ENCODE data around the gene KCNIP4. TPM values are rescaled to one million over a fixed set of nuclear protein-coding genes. Genes with fewer than 3 reads are reported as not detected.

Gene KCNIP4
- total and polyA plus RNA-seq, 2 of the 4 experiments (the other 2 are of a cell fraction), result not detected

GRCh38 chr4:21982087-21982486, 33.5 kb upstream of the KCNIP4 start:
- no peaks in the 10 kb centered on the region for H4K20me1 ChIP-seq (ENCODE audit: insufficient read depth, low read length)
- H3K79me1 ChIP-seq (ENCODE audit: low read depth in 1 of 2, low read length in 2 of 2), result no peaks in the 10 kb centered on the region
- H2BK5ac ChIP-seq (ENCODE audit: low read depth, low read length, poor library complexity, severe bottlenecking), result no peak overlapping the region
- H3K18ac ChIP-seq (ENCODE audit: low read depth, low read length), result no peak overlapping the region
- H3K23ac ChIP-seq (ENCODE audit: low read depth, low read length), result no peak overlapping the region
- ChIA-PET POLR2A (ENCODE audit: unreplicated experiment) (no interaction called here), CTCF (no interaction called here)
- no peak overlapping the region for H3K9ac ChIP-seq (ENCODE audit: low read depth, low read length)
- dilution Hi-C loops (cut with HindIII; ENCODE audit: low sequenced_read_pairs, unreplicated experiment) (no loop called here), in situ Hi-C loops (cut with MboI; ENCODE audit: low sequenced_read_pairs) (no loop called here), intact Hi-C loops (cut with micrococcal nuclease) (no loop called here)
- H2BK15ac ChIP-seq (ENCODE audit: low read depth, low read length), result no peak overlapping the region
- H3K56ac ChIP-seq (ENCODE audit: extremely low read depth, insufficient read depth, low read length), result no peak overlapping the region
- H2AFZ ChIP-seq (replicated peaks; ENCODE audit: low read length, poor library complexity), result no peak overlapping the region
- DNase-seq, result no peak
- no peak overlapping the region for H2BK20ac ChIP-seq (ENCODE audit: low read depth, low read length)
- H3K27me3 ChIP-seq (ENCODE audit: control insufficient read depth, insufficient read depth, low read length), result no peaks in the 10 kb centered on the region
- H3K9me1 ChIP-seq (ENCODE audit: insufficient read depth, low read length), result no peaks in the 10 kb centered on the region
- no peak overlapping the region for H3K4ac ChIP-seq (ENCODE audit: low read depth, low read length)
- H3K4me2 ChIP-seq (ENCODE audit: low read depth, low read length), result no peak overlapping the region
- H2BK120ac ChIP-seq (ENCODE audit: low read depth, low read length), result no peak overlapping the region
- no peak overlapping the region for H3K27ac ChIP-seq (ENCODE audit: insufficient read depth, low read length)
- H2AK9ac ChIP-seq (replicated peaks; ENCODE audit: low read depth, low read length, poor library complexity), result no peak overlapping the region
- H2AK5ac ChIP-seq (ENCODE audit: low read depth, low read length), result no peak overlapping the region
- H4K5ac ChIP-seq (ENCODE audit: low read depth, low read length), result no peak overlapping the region
- H3K36me3 ChIP-seq (ENCODE audit: control insufficient read depth, insufficient read depth, low read length), result no peaks in the 10 kb centered on the region
- no CpG with 5 or more reads among the region's 1 CpG for WGBS, 2 experiments (ENCODE audit: extremely low coverage in 2 of 2, insufficient read length in 1 of 2)
- TF ChIP-seq SMC3 (IDR thresholded peaks at IDR 0.05; ENCODE audit: low read depth, low read length) (no peak), MAFK (IDR thresholded peaks at IDR 0.05; ENCODE audit: low read depth, low read length) (peak; percentile 95), NFE2L2 (IDR thresholded peaks at IDR 0.05; ENCODE audit: low read depth, low read length) (no peak), RFX5 (IDR thresholded peaks at IDR 0.05; ENCODE audit: low read depth, low read length) (no peak)
- no peak for ATAC-seq (ENCODE audit: low read depth)
- H3K14ac ChIP-seq (replicated peaks; ENCODE audit: low read depth, low read length), result no peak overlapping the region
- no peaks in the 10 kb centered on the region for H3K9me3 ChIP-seq (ENCODE audit: control insufficient read depth, insufficient read depth, low read length)
- no peak overlapping the region for H4K91ac ChIP-seq (ENCODE audit: insufficient read depth, low read depth, low read length)
- no peak overlapping the region for H4K8ac ChIP-seq (ENCODE audit: low read depth in 2 of 2, low read length in 2 of 2)
- BruUV-seq (replicated peaks), result no TSS peak
- no peak overlapping the region for H3K4me3 ChIP-seq (ENCODE audit: insufficient read depth, low read depth, low read length)
- H3K4me1 ChIP-seq (ENCODE audit: control insufficient read depth, insufficient read depth, low read length), result no peaks in the 10 kb centered on the region
